ENCODE data around the gene MRS2.

- TF ChIP-seq, protein P1, sequence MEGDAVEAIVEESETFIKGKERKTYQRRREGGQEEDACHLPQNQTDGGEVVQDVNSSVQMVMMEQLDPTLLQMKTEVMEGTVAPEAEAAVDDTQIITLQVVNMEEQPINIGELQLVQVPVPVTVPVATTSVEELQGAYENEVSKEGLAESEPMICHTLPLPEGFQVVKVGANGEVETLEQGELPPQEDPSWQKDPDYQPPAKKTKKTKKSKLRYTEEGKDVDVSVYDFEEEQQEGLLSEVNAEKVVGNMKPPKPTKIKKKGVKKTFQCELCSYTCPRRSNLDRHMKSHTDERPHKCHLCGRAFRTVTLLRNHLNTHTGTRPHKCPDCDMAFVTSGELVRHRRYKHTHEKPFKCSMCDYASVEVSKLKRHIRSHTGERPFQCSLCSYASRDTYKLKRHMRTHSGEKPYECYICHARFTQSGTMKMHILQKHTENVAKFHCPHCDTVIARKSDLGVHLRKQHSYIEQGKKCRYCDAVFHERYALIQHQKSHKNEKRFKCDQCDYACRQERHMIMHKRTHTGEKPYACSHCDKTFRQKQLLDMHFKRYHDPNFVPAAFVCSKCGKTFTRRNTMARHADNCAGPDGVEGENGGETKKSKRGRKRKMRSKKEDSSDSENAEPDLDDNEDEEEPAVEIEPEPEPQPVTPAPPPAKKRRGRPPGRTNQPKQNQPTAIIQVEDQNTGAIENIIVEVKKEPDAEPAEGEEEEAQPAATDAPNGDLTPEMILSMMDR (IDR thresholded peaks at IDR 0.05), result no peak
- no peak for TF ChIP-seq POLR2AphosphoS5 (IDR thresholded peaks at IDR 0.05)
Observed at GRCh38 chr6:24394061-24394779, 8.5 kb upstream of the MRS2 start.
